Keratinocyte (primary cell): ENCODE results near the gene PNKD.

Source experiments
- EZH2 ChIP-seq: IDR thresholded peaks from one replicate; pipeline ENCODE4 v1.6.1; 2012; ENCODE audit warnings: inconsistent platforms, mild to moderate bottlenecking, low read length, moderate library complexity
- TF ChIP-seq, protein P1 (sequence below), 3 experiments: IDR thresholded peaks in 1 of 3; conservative IDR thresholded peaks in 1 of 3; optimal IDR thresholded peaks in 1 of 3; 2 replicates in 2 of 3; 3 replicates in 1 of 3; pipeline versions ENCODE3 to v1.5.1; 2011; ENCODE audit warnings: low read length in 3 of 3, mild to moderate bottlenecking in 3 of 3, moderate library complexity in 2 of 3, control low read depth in 1 of 3, inconsistent platforms in 1 of 3; ENCODE audit not compliant: insufficient read depth in 2 of 3; ENCODE audit errors: extremely low read depth in 1 of 3

- TF ChIP-seq, protein P1, sequence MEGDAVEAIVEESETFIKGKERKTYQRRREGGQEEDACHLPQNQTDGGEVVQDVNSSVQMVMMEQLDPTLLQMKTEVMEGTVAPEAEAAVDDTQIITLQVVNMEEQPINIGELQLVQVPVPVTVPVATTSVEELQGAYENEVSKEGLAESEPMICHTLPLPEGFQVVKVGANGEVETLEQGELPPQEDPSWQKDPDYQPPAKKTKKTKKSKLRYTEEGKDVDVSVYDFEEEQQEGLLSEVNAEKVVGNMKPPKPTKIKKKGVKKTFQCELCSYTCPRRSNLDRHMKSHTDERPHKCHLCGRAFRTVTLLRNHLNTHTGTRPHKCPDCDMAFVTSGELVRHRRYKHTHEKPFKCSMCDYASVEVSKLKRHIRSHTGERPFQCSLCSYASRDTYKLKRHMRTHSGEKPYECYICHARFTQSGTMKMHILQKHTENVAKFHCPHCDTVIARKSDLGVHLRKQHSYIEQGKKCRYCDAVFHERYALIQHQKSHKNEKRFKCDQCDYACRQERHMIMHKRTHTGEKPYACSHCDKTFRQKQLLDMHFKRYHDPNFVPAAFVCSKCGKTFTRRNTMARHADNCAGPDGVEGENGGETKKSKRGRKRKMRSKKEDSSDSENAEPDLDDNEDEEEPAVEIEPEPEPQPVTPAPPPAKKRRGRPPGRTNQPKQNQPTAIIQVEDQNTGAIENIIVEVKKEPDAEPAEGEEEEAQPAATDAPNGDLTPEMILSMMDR (optimal IDR thresholded peaks at IDR 0.05 in 1 of 3, IDR thresholded peaks at IDR 0.05 in 1 of 3, conservative IDR thresholded peaks at IDR 0.05 in 1 of 3; ENCODE audit: extremely low read depth in 1 of 3, insufficient read depth in 2 of 3, low read length in 3 of 3), result no peak
- no peak for TF ChIP-seq EZH2
Observed at GRCh38 chr2:218315397-218315796, 45.1 kb downstream of the PNKD start.
